Forelimb muscle (tissue), 1 donor: Measurements from ENCODE around the gene AKT1. TPM values are rescaled to one million over a fixed set of nuclear protein-coding genes. Genes with fewer than 3 reads are reported as not detected.

Source experiments
- DNase-seq: peaks from one replicate; pipeline ENCODE4 v3.0.0-alpha.2; 2013; ENCODE audit warnings: low read depth
- polyA plus RNA-seq: library from polyadenylated mRNA; unstranded; fragments of 120-200 nt; gene quantifications from one replicate; pipeline ENCODE4 v1.2.1, GENCODE V29; 2013; ENCODE audit not compliant: insufficient read length

Gene AKT1
- polyA plus RNA-seq, 1 donor, result 207 TPM

- DNase-seq, result no peak
Measured at GRCh38 chr14:104723651-104724406, 71.7 kb downstream of the AKT1 start, which contains the start of gene ADSS1. Gene ADSS1, plus strand, starts transcription at chr14:104724229. Its CDS starts 42 bp downstream, at chr14:104724271.

GRCh38 chr14:104722938-104723650 lies 72.5 kb downstream of the AKT1 start:
- no peak for DNase-seq

GRCh38 chr14:104721505-104722431 lies 73.8 kb downstream of the AKT1 start:
- no peak for DNase-seq

Other genes starting within 250 kb of the AKT1 start
- gene C14orf180, start 216.0 kb downstream of the AKT1 start, polyA plus RNA-seq, result 9.4 TPM
- gene TMEM179, start 191.0 kb downstream of the AKT1 start, polyA plus RNA-seq, result 1.1 TPM
- gene INF2, start 106.1 kb downstream of the AKT1 start, polyA plus RNA-seq, result 54.4 TPM
- gene ADSS1, start 71.5 kb downstream of the AKT1 start, polyA plus RNA-seq, result 82.3 TPM
- gene SIVA1, start 42.6 kb downstream of the AKT1 start, polyA plus RNA-seq, result 71.9 TPM
- 8.7 TPM for gene ZBTB42, start 5.4 kb upstream of the AKT1 start, polyA plus RNA-seq
- 2.3 TPM for gene CEP170B, start 69.5 kb upstream of the AKT1 start, polyA plus RNA-seq
- 5.7 TPM for gene PLD4, start 129.1 kb upstream of the AKT1 start, polyA plus RNA-seq
- 12.7 TPM for gene AHNAK2, start 182.6 kb upstream of the AKT1 start, polyA plus RNA-seq
- 4.5 TPM for gene CLBA1, start 190.0 kb upstream of the AKT1 start, polyA plus RNA-seq
- 14.4 TPM for gene CDCA4, start 225.3 kb upstream of the AKT1 start, polyA plus RNA-seq